Neural cell (in vitro differentiated cells): Measurements from ENCODE around the gene CAAP1.

Experiments used
- CTCF ChIP-seq: fragments of 450-650 bp; IDR thresholded peaks from 2 replicates; pipeline ENCODE4 v1.5.1; 2014; ENCODE audit warnings: antibody characterized with exemption, mild to moderate bottlenecking, moderate library complexity; ENCODE audit not compliant: poor library complexity, severe bottlenecking
- EP300 ChIP-seq: fragments of 450-650 bp; conservative IDR thresholded peaks from 2 replicates; pipeline ENCODE4 v1.6.1; 2014; ENCODE audit warnings: antibody characterized with exemption, mild to moderate bottlenecking, moderate library complexity; ENCODE audit not compliant: poor library complexity, severe bottlenecking
- EZH2 ChIP-seq: fragments of 200-600, 300-800 bp; shearing (Covaris generic), sonication (generic); IDR thresholded peaks from 2 replicates; pipeline ENCODE4 v1.6.1; 2014; ENCODE audit warnings: antibody characterized with exemption, low read length, borderline replicate concordance, mild to moderate bottlenecking; ENCODE audit not compliant: insufficient read depth, poor library complexity, severe bottlenecking
- REST ChIP-seq: IDR thresholded peaks from 2 replicates; pipeline ENCODE4 v1.6.1; 2012; ENCODE audit warnings: borderline replicate concordance

GRCh38 chr9:26913138-26913668, 20.6 kb upstream of the CAAP1 start:
- TF ChIP-seq REST, result no peak
- TF ChIP-seq CTCF, result no peak
- TF ChIP-seq EP300, result no peak
- no peak for TF ChIP-seq EZH2
